Osteoblast (primary cell): ENCODE measurements around the gene ADTRP. TPM values are rescaled to one million over a fixed set of nuclear protein-coding genes. Genes with fewer than 3 reads are reported as not detected.

Experiments
- DNase-seq: peaks from one replicate; pipeline ENCODE4 v3.0.0; 2011; ENCODE audit warnings: low spot score, mixed read lengths; ENCODE audit not compliant: insufficient read length; ENCODE audit errors: missing footprints
- H2AFZ ChIP-seq: 2 replicates; pipeline ENCODE4 v1.6.0; 2011; ENCODE audit warnings: mild to moderate bottlenecking, low read length
- H3K27ac ChIP-seq: 2 replicates; pipeline ENCODE4 v1.5.1; 2011; ENCODE audit warnings: mild to moderate bottlenecking, low read depth, low read length, moderate library complexity
- H3K27me3 ChIP-seq: 2 replicates; pipeline ENCODE4 v1.6.0; 2012; ENCODE audit warnings: mild to moderate bottlenecking, control low read depth, inconsistent platforms, low read length, moderate library complexity; ENCODE audit not compliant: insufficient read depth
- H3K36me3 ChIP-seq: 2 replicates; pipeline ENCODE4 v1.5.1; 2011; ENCODE audit warnings: mild to moderate bottlenecking, low read length, control low read depth, moderate library complexity; ENCODE audit not compliant: insufficient read depth
- H3K4me1 ChIP-seq: 2 replicates; pipeline ENCODE4 v1.5.1; 2011; ENCODE audit warnings: mild to moderate bottlenecking, low read length, control low read depth, moderate library complexity; ENCODE audit not compliant: insufficient read depth
- H3K4me2 ChIP-seq: 2 replicates; pipeline ENCODE4 v1.6.0; 2011; ENCODE audit warnings: mild to moderate bottlenecking, low read length; ENCODE audit not compliant: insufficient read depth
- H3K4me3 ChIP-seq: fragments of 200-600 bp; sonication (generic); 3 replicates; pipeline ENCODE4 v1.5.1; 2012; ENCODE audit warnings: mild to moderate bottlenecking, low read length, inconsistent platforms; ENCODE audit not compliant: insufficient read depth
- H3K79me2 ChIP-seq: 2 replicates; pipeline ENCODE4 v1.6.0; 2012; ENCODE audit warnings: mild to moderate bottlenecking, low read length, control low read depth, inconsistent platforms; ENCODE audit not compliant: insufficient read depth
- H3K9me3 ChIP-seq: 2 replicates; pipeline ENCODE4 v1.5.1; 2011; ENCODE audit warnings: low read depth, low read length, control low read depth
- H4K20me1 ChIP-seq: 2 replicates; pipeline ENCODE4 v1.6.0; 2012; ENCODE audit warnings: mild to moderate bottlenecking, low read length, control low read depth; ENCODE audit not compliant: insufficient read depth
- total RNA-seq: library from RNA; depleted of rRNA; stranded (reverse); fragments of >200 nt; gene quantifications from 2 replicates; pipeline ENCODE4 v1.2.3, GENCODE V29; 2012
- TF ChIP-seq, protein P1 (sequence below): IDR thresholded peaks from 2 replicates; pipeline ENCODE4 v1.5.1; 2011; ENCODE audit warnings: mild to moderate bottlenecking, low read depth, low read length, moderate library complexity; ENCODE audit errors: extremely low read depth

ADTRP gene
- total RNA-seq, 1 donor = 0.72 TPM

DNA sequence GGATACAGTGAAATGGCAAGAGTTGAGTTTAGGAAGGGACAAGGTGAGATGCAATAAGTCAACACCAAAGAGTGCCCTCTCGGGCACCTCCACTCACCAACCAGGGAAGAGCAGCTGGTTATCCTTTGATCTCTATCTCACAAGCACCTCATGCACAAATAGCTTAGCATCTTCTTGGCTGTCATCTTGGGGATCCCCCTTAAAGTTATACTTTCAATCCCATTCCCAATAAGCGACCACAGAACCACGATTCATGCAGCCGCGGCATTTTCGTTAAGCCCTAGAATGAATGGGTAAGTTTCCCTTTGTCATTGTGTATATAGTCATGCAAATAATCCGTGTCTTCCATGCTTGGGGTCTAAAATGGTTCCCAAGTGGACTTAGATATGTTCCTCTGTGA lies 73.5 kb downstream of the ADTRP start:
- no peaks in the 10 kb centered on the region for H3K79me2 ChIP-seq
- H3K36me3 ChIP-seq = no peaks in the 10 kb centered on the region
- no peak overlapping the region for H3K4me2 ChIP-seq
- no peak overlapping the region for H3K27ac ChIP-seq
- H3K4me1 ChIP-seq = peaks cover 7% of the 10 kb centered on the region
- no peaks in the 10 kb centered on the region for H3K27me3 ChIP-seq
- no peak overlapping the region for H3K4me3 ChIP-seq
- DNase-seq = no peak
- no peaks in the 10 kb centered on the region for H4K20me1 ChIP-seq
- no peaks in the 10 kb centered on the region for H3K9me3 ChIP-seq
- TF ChIP-seq, protein P1, sequence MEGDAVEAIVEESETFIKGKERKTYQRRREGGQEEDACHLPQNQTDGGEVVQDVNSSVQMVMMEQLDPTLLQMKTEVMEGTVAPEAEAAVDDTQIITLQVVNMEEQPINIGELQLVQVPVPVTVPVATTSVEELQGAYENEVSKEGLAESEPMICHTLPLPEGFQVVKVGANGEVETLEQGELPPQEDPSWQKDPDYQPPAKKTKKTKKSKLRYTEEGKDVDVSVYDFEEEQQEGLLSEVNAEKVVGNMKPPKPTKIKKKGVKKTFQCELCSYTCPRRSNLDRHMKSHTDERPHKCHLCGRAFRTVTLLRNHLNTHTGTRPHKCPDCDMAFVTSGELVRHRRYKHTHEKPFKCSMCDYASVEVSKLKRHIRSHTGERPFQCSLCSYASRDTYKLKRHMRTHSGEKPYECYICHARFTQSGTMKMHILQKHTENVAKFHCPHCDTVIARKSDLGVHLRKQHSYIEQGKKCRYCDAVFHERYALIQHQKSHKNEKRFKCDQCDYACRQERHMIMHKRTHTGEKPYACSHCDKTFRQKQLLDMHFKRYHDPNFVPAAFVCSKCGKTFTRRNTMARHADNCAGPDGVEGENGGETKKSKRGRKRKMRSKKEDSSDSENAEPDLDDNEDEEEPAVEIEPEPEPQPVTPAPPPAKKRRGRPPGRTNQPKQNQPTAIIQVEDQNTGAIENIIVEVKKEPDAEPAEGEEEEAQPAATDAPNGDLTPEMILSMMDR = no peak
- no peak overlapping the region for H2AFZ ChIP-seq

DNA sequence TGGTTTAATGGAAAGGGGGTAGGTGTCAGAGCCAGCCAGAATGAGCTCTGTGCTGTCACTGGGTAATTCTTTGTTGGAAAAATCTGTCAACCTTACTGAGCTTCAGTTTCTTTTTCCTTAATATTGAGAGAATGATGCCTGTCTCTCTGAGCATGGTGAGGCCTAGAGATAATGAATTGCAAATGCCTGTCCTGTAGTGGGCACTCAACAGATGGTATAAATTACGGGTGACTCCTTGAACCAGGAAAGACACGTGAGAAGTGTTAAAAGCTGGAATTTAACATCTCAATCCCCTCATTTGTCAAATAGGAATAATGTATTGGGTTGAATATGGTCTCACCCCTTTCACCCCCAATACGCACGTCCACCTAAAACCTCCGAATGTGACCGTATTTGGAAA lies 74.9 kb downstream of the ADTRP start:
- Histone ChIP-seq H2AFZ (no peak overlapping the region), H3K36me3 (no peaks in the 10 kb centered on the region), H4K20me1 (no peaks in the 10 kb centered on the region), H3K4me1 (peaks cover 7% of the 10 kb centered on the region), H3K27me3 (no peaks in the 10 kb centered on the region), H3K9me3 (no peaks in the 10 kb centered on the region), H3K27ac (no peak overlapping the region), H3K79me2 (no peaks in the 10 kb centered on the region), H3K4me2 (no peak overlapping the region), H3K4me3 (no peak overlapping the region)
- DNase-seq = no peak
- TF ChIP-seq, protein P1 = no peak

DNA sequence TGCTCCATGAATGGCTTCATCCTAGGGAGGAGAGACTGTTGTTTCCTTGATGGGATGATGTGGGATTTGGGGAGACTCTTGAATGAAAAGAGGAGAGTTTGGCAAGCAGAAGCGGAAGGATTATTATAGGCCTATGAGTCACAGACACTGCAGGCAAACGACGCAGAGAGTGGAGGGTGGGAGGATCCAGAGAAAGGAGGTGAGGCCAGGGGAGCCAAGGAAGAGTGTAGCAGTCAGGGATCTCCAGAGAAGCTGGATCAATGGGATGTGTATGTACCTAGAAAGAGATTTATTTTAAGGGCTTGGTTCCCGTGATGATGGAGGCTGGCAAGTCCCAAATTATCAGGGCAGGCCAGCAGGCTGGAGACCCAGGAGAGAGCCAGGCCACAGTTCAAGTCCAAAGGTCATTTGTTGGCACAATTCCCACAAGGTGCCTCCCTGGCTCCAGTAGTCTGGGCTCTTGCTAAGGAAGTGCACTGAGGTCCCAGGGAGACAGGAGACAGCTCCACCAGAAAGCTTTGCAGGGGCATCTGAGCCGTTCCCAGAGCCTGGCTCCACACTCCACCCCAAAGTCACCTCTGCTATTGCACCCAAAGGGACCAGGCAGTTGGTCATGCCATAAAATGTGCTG lies 76.0 kb downstream of the ADTRP start:
- Histone ChIP-seq H4K20me1 (no peaks in the 10 kb centered on the region), H3K27ac (peak overlapping the region; percentile 29), H3K4me2 (no peak overlapping the region), H3K4me1 (peaks cover 7% of the 10 kb centered on the region), H3K27me3 (no peaks in the 10 kb centered on the region), H3K79me2 (no peaks in the 10 kb centered on the region), H3K4me3 (no peak overlapping the region), H2AFZ (peak overlapping the region; percentile 11), H3K36me3 (no peaks in the 10 kb centered on the region), H3K9me3 (no peaks in the 10 kb centered on the region)
- TF ChIP-seq, protein P1 = no peak
- peak; percentile 81 for DNase-seq

DNA sequence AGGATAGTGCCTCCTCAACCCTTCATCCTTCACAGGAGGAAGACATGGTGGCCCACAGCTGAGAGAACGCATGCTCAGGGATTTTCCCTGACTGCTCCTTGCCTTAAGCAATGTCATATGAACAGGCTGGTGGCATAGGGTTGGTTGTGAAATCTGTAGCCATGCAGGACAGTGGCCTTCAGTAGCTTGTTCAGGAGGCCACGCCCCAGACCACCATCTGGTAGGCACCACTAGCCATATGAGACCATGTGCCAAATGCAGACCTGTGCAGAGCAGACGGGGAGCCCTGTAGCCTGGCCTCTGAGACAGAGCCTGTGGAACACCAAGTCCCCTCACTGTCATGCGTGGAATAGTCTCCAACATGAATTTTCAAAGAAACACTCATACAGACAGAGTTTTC lies 76.5 kb downstream of the ADTRP start:
- H3K4me1 ChIP-seq = peaks cover 7% of the 10 kb centered on the region
- no peaks in the 10 kb centered on the region for H3K79me2 ChIP-seq
- peak overlapping the region; percentile 11 for H2AFZ ChIP-seq
- no peaks in the 10 kb centered on the region for H3K27me3 ChIP-seq
- no peak overlapping the region for H3K4me3 ChIP-seq
- no peaks in the 10 kb centered on the region for H3K36me3 ChIP-seq
- H3K27ac ChIP-seq = peak overlapping the region; percentile 29
- TF ChIP-seq, protein P1 = no peak
- no peak overlapping the region for H3K4me2 ChIP-seq
- H3K9me3 ChIP-seq = no peaks in the 10 kb centered on the region
- no peak for DNase-seq
- H4K20me1 ChIP-seq = no peaks in the 10 kb centered on the region
